Suprapubic skin (tissue), 3 donors: ENCODE results near the gene SMYD3.

Experiments used
- EP300 ChIP-seq: sonication (generic); formaldehyde crosslinking; IDR thresholded peaks from one replicate; pipeline ENCODE4 v1.6.1; 2017; ENCODE audit warnings: antibody characterized with exemption
- POLR2A ChIP-seq, 2 donors: fragments of 450-650 bp; IDR thresholded peaks; one replicate each; pipeline ENCODE4 v1.6.1; 2017; ENCODE audit warnings: antibody characterized with exemption in 2 of 2, mild to moderate bottlenecking in 2 of 2, moderate library complexity in 2 of 2
- TF ChIP-seq, protein P1 (sequence below), 2 donors: fragments of 200-600 bp in 1 of 2; fragments of 450-650 bp in 1 of 2; sonication (generic) in 1 of 2; IDR thresholded peaks; one replicate each; pipeline ENCODE4 v1.5.1; 2016 to 2019; ENCODE audit warnings: antibody characterized with exemption in 2 of 2, mild to moderate bottlenecking in 1 of 2, moderate library complexity in 1 of 2

DNA sequence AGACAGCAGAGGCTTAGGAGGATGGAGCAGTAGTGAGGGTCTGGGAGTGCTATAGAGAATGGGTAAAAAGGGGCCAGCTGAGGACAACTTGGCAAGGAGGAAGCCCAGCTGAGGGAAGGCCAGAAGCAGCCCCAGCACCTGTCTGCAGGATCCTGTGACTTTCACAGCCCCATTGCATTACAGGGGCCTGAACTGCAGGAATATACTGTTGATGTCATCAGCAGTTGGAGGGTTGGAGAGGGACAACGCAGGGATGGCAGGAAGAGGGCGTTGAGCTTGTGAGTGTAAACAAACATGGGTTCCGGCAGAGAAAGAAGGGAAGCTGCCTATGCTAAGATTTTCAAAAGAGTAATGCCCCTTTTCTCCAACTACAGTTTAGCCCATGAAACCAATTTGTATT lies 628.5 kb downstream of the SMYD3 start:
- TF ChIP-seq, protein P1, sequence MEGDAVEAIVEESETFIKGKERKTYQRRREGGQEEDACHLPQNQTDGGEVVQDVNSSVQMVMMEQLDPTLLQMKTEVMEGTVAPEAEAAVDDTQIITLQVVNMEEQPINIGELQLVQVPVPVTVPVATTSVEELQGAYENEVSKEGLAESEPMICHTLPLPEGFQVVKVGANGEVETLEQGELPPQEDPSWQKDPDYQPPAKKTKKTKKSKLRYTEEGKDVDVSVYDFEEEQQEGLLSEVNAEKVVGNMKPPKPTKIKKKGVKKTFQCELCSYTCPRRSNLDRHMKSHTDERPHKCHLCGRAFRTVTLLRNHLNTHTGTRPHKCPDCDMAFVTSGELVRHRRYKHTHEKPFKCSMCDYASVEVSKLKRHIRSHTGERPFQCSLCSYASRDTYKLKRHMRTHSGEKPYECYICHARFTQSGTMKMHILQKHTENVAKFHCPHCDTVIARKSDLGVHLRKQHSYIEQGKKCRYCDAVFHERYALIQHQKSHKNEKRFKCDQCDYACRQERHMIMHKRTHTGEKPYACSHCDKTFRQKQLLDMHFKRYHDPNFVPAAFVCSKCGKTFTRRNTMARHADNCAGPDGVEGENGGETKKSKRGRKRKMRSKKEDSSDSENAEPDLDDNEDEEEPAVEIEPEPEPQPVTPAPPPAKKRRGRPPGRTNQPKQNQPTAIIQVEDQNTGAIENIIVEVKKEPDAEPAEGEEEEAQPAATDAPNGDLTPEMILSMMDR (IDR thresholded peaks at IDR 0.05) = no peak
- TF ChIP-seq EP300 (no peak), POLR2A (IDR thresholded peaks at IDR 0.05) (no peak)
